HepG2 (cell line): Measurements from ENCODE around the gene TAS1R3. TPM values are rescaled to one million over a fixed set of nuclear protein-coding genes. Genes with fewer than 3 reads are reported as not detected.
A peak's percentile ranks its signal among the peaks of the same experiment; 100 is the strongest.

ENCODE experiments used
- ATAD3A ChIP-seq: sonication (generic); formaldehyde crosslinking; IDR thresholded peaks from 2 replicates; pipeline ENCODE4 v1.4.0; 2020; ENCODE audit warnings: missing genetic modification reagents
- ATF7 ChIP-seq, 2 experiments: fragments of 450-650 bp in 1 of 2; sonication (generic) in 1 of 2; formaldehyde crosslinking in 1 of 2; IDR thresholded peaks; 2 replicates each; pipeline versions ENCODE4 v1.4.0 to v1.6.1; 2016 to 2020; ENCODE audit warnings: antibody characterized with exemption in 1 of 2, mild to moderate bottlenecking in 1 of 2, missing genetic modification reagents in 1 of 2
- GTF2F1 ChIP-seq: fragments of 150-350 bp; IDR thresholded peaks from 2 replicates; pipeline ENCODE4 v1.6.1; 2014; ENCODE audit warnings: low read length
- HOXD1 ChIP-seq: sonication (generic); formaldehyde crosslinking; IDR thresholded peaks from 2 replicates; pipeline ENCODE4 v1.5.0; 2020; ENCODE audit warnings: missing genetic modification reagents
- KMT2A ChIP-seq: sonication (generic); formaldehyde crosslinking; IDR thresholded peaks from 2 replicates; pipeline ENCODE4 v1.4.0; 2020; ENCODE audit warnings: missing genetic modification reagents
- NFE2L2 ChIP-seq: fragments of 150-350 bp; IDR thresholded peaks from 2 replicates; pipeline ENCODE4 v1.6.1; 2014; ENCODE audit warnings: low read length
- NR1H2 ChIP-seq: sonication (generic); formaldehyde crosslinking; IDR thresholded peaks from 2 replicates; pipeline ENCODE4 v1.8.1; 2022; ENCODE audit warnings: low read depth, missing genetic modification reagents, borderline replicate concordance
- RORA ChIP-seq: sonication (generic); formaldehyde crosslinking; IDR thresholded peaks from 2 replicates; pipeline ENCODE4 v1.5.0; 2020; ENCODE audit warnings: mild to moderate bottlenecking, missing genetic modification reagents, moderate library complexity
- ZBTB3 ChIP-seq: sonication (generic); formaldehyde crosslinking; IDR thresholded peaks from 2 replicates; pipeline ENCODE4 v1.4.0; 2020; ENCODE audit warnings: low read depth, mild to moderate bottlenecking, moderate library complexity, missing genetic modification reagents, borderline replicate concordance
- ZNF225 ChIP-seq: sonication (generic); formaldehyde crosslinking; IDR thresholded peaks from 2 replicates; pipeline ENCODE4 v1.4.0; 2020; ENCODE audit warnings: mild to moderate bottlenecking, missing genetic modification reagents
- ZNF253 ChIP-seq: sonication (generic); formaldehyde crosslinking; IDR thresholded peaks from 2 replicates; pipeline ENCODE4 v1.8.0; 2022; ENCODE audit warnings: mild to moderate bottlenecking, missing genetic modification reagents, borderline replicate concordance
- ZSCAN22 ChIP-seq: sonication (generic); formaldehyde crosslinking; IDR thresholded peaks from 2 replicates; pipeline ENCODE4 v1.4.0; 2020; ENCODE audit warnings: mild to moderate bottlenecking, missing genetic modification reagents
- polyA plus RNA-seq, 8 experiments: library from polyadenylated mRNA; depleted of rRNA in 3 of 8; stranded (reverse) in 7 of 8; unstranded in 1 of 8; fragments of >200 nt; fragmentation: Illumina TruSeq in 4 of 8; extraction: Trizol in 4 of 8; gene quantifications; 2 replicates each; pipeline versions ENCODE4 v1.2.1 to v1.2.3, GENCODE V29; 2011 to 2016; ENCODE audit warnings: low read depth in 4 of 8, missing spikeins in 1 of 8, mixed read lengths in 1 of 8; ENCODE audit not compliant: insufficient read depth in 1 of 8
- total RNA-seq, 5 experiments: library from RNA; depleted of rRNA; stranded (reverse); fragments of >200 nt; fragmentation: Illumina TruSeq; extraction: Trizol; gene quantifications; 2 replicates each; pipeline ENCODE4 v1.2.3, GENCODE V29; 2016; ENCODE audit warnings: low read depth in 1 of 5
- TF ChIP-seq, protein P1 (sequence below): sonication (generic); formaldehyde crosslinking; IDR thresholded peaks from 2 replicates; pipeline ENCODE4 v1.4.0; 2020; ENCODE audit warnings: mild to moderate bottlenecking, low read depth, missing genetic modification reagents
- TF ChIP-seq, protein P2 (sequence below): sonication (generic); formaldehyde crosslinking; IDR thresholded peaks from 2 replicates; pipeline ENCODE4 v1.4.0; 2020; ENCODE audit warnings: missing genetic modification reagents, borderline replicate concordance
- TF ChIP-seq, protein P3 (sequence below): sonication (generic); formaldehyde crosslinking; IDR thresholded peaks from 2 replicates; pipeline ENCODE4 v1.5.1; 2020; ENCODE audit warnings: missing genetic modification reagents, mild to moderate bottlenecking, borderline replicate concordance

TAS1R3 gene
- total and polyA plus RNA-seq, 2 of the 13 experiments (the other 11 are each of a cell fraction or from before 2014, with no cell fraction given): 0.13 to 0.15 TPM

DNA sequence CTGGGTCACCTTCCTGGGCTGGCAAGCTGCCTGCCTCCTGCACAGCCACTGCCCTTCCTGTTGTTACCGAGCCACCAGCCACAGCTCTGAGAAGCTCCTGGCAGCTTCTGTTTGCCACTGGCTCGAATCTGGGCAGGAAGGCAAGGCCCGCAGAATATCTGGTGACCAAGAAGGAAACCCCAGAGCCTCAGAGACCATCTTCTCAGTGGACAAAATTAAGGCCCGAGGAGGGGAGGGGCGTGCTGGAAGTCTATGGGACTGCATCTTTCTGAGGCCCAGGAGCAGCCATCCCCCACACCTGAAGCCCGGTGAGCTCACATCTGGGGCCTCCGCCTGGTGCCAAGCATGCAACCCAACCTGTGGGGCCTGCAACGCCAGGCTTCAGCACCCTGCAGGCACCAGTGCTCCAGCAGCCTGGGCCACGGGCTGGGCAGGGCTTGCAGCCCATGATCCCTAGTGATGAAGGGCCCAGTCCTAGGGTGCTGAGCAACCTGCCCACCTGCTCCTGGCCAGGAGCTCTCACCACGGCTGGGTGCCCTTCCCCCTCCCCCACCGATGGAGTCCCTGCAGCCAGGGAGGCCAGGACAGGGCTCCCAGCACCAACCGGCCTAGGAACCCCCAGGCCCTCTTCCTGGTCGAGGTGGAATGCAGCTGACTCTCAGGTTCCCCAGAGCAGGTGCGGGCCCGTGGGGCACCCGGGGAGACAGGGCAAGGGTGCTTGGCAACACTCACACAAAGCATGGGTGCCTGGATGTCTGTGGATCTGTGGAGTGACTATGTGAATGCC, 5.6 kb upstream of the TAS1R3 start (continued):
- TF ChIP-seq RORA (CRISPR knock-in tag): no peak
- no peak; the same call in 1 of the 2 replicates for TF ChIP-seq ZNF253 (CRISPR knock-in tag)
- TF ChIP-seq HOXD1: no peak
- TF ChIP-seq ZSCAN22: no peak
- TF ChIP-seq, protein P1, sequence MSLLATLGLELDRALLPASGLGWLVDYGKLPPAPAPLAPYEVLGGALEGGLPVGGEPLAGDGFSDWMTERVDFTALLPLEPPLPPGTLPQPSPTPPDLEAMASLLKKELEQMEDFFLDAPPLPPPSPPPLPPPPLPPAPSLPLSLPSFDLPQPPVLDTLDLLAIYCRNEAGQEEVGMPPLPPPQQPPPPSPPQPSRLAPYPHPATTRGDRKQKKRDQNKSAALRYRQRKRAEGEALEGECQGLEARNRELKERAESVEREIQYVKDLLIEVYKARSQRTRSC (CRISPR knock-in tag): no peak
- no peak for TF ChIP-seq NFE2L2
- TF ChIP-seq ATAD3A: no peak
- TF ChIP-seq ZNF225 (CRISPR knock-in tag): 0 out of 2 replicates have a peak, but pooled peaks have one; percentile 5
- TF ChIP-seq, protein P2, sequence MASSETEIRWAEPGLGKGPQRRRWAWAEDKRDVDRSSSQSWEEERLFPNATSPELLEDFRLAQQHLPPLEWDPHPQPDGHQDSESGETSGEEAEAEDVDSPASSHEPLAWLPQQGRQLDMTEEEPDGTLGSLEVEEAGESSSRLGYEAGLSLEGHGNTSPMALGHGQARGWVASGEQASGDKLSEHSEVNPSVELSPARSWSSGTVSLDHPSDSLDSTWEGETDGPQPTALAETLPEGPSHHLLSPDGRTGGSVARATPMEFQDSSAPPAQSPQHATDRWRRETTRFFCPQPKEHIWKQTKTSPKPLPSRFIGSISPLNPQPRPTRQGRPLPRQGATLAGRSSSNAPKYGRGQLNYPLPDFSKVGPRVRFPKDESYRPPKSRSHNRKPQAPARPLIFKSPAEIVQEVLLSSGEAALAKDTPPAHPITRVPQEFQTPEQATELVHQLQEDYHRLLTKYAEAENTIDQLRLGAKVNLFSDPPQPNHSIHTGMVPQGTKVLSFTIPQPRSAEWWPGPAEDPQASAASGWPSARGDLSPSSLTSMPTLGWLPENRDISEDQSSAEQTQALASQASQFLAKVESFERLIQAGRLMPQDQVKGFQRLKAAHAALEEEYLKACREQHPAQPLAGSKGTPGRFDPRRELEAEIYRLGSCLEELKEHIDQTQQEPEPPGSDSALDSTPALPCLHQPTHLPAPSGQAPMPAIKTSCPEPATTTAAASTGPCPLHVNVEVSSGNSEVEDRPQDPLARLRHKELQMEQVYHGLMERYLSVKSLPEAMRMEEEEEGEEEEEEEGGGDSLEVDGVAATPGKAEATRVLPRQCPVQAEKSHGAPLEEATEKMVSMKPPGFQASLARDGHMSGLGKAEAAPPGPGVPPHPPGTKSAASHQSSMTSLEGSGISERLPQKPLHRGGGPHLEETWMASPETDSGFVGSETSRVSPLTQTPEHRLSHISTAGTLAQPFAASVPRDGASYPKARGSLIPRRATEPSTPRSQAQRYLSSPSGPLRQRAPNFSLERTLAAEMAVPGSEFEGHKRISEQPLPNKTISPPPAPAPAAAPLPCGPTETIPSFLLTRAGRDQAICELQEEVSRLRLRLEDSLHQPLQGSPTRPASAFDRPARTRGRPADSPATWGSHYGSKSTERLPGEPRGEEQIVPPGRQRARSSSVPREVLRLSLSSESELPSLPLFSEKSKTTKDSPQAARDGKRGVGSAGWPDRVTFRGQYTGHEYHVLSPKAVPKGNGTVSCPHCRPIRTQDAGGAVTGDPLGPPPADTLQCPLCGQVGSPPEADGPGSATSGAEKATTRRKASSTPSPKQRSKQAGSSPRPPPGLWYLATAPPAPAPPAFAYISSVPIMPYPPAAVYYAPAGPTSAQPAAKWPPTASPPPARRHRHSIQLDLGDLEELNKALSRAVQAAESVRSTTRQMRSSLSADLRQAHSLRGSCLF: no peak
- TF ChIP-seq KMT2A (CRISPR knock-in tag): no peak
- TF ChIP-seq ZBTB3 (CRISPR knock-in tag): no peak
- TF ChIP-seq, protein P3, sequence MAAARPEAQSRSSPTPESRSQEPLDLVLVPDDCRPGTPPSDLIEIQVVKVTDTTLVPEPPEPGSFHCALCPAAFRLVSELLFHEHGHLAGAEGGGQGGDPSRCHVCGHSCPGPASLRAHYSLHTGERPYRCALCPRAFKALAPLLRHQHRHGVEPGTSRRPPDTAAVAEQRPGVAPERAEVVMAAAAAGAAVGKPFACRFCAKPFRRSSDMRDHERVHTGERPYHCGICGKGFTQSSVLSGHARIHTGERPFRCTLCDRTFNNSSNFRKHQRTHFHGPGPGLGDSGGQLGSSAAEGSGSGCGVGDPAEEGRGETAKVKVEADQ (CRISPR knock-in tag): no peak
- TF ChIP-seq NR1H2 (CRISPR knock-in tag): no peak
- no peak for TF ChIP-seq ATF7 (IDR thresholded peaks at IDR 0.05)
- 0 out of 2 replicates have a peak, but pooled peaks have one; percentile 9 for TF ChIP-seq ATF7 (CRISPR knock-in tag; IDR thresholded peaks at IDR 0.05)
- no peak for TF ChIP-seq GTF2F1
